Measurements from ENCODE around the gene DOK7.

DOK7 gene

DNA sequence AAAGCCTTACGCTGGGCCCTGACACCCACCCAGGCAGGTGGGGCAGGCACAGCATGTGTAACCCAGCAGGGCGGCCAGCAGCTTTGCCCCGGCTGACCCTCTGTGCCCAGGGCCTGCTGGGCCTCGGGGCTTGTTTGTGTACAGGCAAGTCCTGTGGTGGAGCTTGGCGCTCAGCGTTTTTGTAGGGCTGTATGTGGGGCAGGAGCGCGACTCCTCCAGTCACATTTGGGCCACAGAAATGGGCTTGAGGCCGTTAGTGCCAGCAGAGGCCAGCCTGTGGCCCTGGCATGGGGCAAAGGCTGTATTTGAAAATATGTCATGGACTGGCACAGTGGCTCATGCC, 36.0 kb upstream of the DOK7 start:
- no peak overlapping the region for H3K4me3 ChIP-seq (ENCODE audit: low read depth, low read length)
- DNase-seq (ENCODE audit: low read depth), result no peak
- TF ChIP-seq, protein P1, sequence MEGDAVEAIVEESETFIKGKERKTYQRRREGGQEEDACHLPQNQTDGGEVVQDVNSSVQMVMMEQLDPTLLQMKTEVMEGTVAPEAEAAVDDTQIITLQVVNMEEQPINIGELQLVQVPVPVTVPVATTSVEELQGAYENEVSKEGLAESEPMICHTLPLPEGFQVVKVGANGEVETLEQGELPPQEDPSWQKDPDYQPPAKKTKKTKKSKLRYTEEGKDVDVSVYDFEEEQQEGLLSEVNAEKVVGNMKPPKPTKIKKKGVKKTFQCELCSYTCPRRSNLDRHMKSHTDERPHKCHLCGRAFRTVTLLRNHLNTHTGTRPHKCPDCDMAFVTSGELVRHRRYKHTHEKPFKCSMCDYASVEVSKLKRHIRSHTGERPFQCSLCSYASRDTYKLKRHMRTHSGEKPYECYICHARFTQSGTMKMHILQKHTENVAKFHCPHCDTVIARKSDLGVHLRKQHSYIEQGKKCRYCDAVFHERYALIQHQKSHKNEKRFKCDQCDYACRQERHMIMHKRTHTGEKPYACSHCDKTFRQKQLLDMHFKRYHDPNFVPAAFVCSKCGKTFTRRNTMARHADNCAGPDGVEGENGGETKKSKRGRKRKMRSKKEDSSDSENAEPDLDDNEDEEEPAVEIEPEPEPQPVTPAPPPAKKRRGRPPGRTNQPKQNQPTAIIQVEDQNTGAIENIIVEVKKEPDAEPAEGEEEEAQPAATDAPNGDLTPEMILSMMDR (IDR thresholded peaks at IDR 0.05; ENCODE audit: low read depth, low read length, missing control alignments), result no peak

DNA sequence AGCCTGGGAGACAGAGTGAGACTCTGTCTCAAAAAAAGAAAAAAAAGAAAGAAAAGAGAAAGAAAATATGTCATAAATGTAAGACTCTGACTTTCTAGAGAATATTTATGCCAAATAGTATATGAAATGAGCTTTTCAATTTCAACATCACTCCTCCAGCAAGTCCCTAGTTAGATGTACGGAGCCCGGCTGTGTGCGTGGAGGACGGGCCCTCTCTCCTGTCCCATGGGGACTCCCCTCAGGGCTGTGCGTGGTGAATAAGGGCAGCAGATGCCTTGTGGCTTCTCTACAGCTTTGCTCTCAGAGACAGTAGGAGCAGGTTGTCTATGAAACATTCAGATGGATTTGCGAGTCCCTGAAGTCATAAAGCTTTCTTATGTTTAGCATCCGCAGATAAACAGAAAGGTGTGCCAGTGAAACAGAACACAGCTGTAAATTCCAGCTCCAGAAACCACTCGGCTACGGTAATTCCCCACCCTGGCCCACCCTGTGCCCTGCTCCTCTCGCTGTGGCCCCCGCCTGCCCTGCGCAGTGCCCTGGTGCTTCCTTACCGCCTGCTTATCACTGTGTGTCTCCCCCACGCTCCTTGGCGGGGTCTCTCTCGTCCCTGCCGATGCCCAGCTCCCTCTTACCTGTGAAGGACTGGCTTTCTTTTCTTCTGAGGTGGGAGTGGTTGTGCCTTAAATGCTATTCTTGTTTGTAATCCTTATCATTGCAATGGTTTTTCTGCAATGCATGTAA, 35.2 kb upstream of the DOK7 start:
- no peak for DNase-seq (ENCODE audit: low read depth)
- H3K4me3 ChIP-seq (ENCODE audit: low read depth, low read length), result no peak overlapping the region
- TF ChIP-seq, protein P1 (IDR thresholded peaks at IDR 0.05; ENCODE audit: low read depth, low read length, missing control alignments), result no peak

GRCh38 chr4:3429651-3430050, 33.5 kb upstream of the DOK7 start:
- no peak overlapping the region for H3K4me3 ChIP-seq (ENCODE audit: low read depth, low read length)
- DNase-seq (ENCODE audit: low read depth), result no peak
- TF ChIP-seq, protein P1 (IDR thresholded peaks at IDR 0.05; ENCODE audit: low read depth, low read length, missing control alignments), result no peak

DNA sequence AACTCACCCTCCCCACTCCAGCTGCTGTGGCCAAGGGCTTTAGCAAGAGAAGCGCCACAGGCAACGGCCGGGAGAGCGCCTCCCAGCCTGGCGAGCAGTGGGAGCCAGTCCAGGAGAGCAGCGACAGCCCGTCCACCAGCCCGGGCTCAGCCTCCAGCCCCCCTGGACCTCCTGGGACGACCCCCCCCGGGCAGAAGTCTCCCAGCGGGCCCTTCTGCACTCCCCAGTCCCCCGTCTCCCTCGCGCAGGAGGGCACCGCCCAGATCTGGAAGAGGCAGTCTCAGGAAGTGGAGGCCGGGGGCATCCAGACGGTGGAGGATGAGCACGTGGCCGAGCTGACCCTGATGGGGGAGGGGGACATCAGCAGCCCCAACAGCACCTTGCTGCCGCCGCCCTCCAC, 32.6 kb upstream of the DOK7 start:
- DNase-seq (ENCODE audit: low read depth), result no peak
- TF ChIP-seq, protein P1 (IDR thresholded peaks at IDR 0.05; ENCODE audit: low read depth, low read length, missing control alignments), result no peak
- no peak overlapping the region for H3K4me3 ChIP-seq (ENCODE audit: low read depth, low read length)

DNA sequence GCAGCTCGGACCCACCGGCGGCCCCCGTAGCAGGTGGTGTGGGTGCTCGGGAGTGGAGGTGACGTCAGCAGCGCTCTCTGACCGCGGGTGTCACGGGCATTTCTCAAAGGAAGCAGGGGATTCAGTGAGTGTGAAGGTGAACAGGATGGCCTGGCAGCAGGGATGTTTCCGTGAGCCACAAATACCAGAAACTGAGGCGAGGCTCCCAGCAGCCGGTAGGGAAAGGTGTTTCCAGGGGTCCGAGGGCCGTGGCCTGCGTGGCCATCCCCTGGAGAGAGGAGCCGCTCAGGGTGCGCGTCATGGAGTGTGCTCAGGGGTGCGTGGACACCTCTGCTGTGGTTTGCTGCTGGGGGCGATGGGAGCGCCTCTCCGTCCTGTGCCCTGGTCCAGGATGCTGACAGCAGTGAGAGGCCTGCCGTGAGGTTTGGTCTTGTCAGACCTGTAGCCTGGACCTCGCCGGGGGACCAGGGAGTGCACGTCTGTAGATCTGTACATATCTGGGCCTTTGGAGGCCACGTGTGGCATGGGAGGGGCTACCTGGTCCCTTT, 31.6 kb upstream of the DOK7 start:
- DNase-seq (ENCODE audit: low read depth), result no peak
- H3K4me3 ChIP-seq (ENCODE audit: low read depth, low read length), result no peak overlapping the region
- TF ChIP-seq, protein P1 (IDR thresholded peaks at IDR 0.05; ENCODE audit: low read depth, low read length, missing control alignments), result no peak

DNA sequence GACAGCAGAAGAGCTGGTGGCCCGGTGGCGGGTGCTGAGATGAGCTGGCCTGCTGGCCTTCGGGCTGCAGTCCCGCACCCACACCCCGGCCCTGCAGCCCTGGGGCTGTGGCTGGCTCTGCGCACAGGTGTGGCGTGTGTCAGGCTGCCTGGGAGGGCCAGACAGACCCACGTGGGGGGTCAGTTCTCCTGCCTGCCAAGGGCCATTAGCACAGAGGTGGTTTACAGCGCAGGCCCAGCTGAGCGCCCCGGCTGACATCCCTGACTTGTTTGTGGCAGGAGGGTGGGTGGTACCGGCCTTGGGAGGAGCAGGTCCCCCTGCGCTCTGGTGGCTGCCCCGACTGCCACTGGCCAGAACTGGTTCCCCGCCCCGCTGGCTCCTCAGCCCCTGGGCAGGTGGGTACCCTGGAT, 30.7 kb upstream of the DOK7 start:
- H3K4me3 ChIP-seq (ENCODE audit: low read depth, low read length), result no peak overlapping the region
- TF ChIP-seq, protein P1 (IDR thresholded peaks at IDR 0.05; ENCODE audit: low read depth, low read length, missing control alignments), result no peak
- DNase-seq (ENCODE audit: low read depth), result no peak

All from GM12864 (cell line).